SK-N-SH treated with all-trans-retinoic acid at 6 μM for 48 hours (cell line): ENCODE data around the gene UST.
"Not testable (repeated sequence)": the region's sequence is repeated elsewhere in the genome, so short reads cannot be mapped to it uniquely, and the experiment has no call there.

Experiments
- BACH2 ChIP-seq: fragments of 250-450 bp; sonication (Bioruptor Pico); IDR thresholded peaks from 2 replicates; pipeline ENCODE4 v1.9.0; 2021; ENCODE audit warnings: mild to moderate bottlenecking, borderline replicate concordance
- CREB5 ChIP-seq: fragments of 250-450 bp; sonication (Bioruptor Pico); IDR thresholded peaks from 2 replicates; pipeline ENCODE4 v1.5.1; 2020; ENCODE audit warnings: low read depth, mild to moderate bottlenecking, moderate library complexity
- CSDC2 ChIP-seq: fragments of 250-450 bp; sonication (Bioruptor Pico); IDR thresholded peaks from 2 replicates; pipeline ENCODE4 v1.5.0; 2020; ENCODE audit warnings: mild to moderate bottlenecking, moderate library complexity
- GLIS3 ChIP-seq: fragments of 250-450 bp; sonication (Bioruptor Pico); IDR thresholded peaks from 2 replicates; pipeline ENCODE4 v1.5.0; 2020; ENCODE audit warnings: mild to moderate bottlenecking, moderate library complexity
- PATZ1 ChIP-seq: fragments of 250-450 bp; sonication (Bioruptor Pico); IDR thresholded peaks from 2 replicates; pipeline ENCODE4 v1.8.0; 2020; ENCODE audit warnings: mild to moderate bottlenecking, moderate library complexity, borderline replicate concordance
- PPARA ChIP-seq: fragments of 250-450 bp; sonication (Bioruptor Pico); IDR thresholded peaks from 2 replicates; pipeline ENCODE4 v1.5.0; 2020; ENCODE audit warnings: mild to moderate bottlenecking, borderline replicate concordance
- RARB ChIP-seq: fragments of 250-450 bp; sonication (Bioruptor Pico); IDR thresholded peaks from 2 replicates; pipeline ENCODE4 v1.8.0; 2021; ENCODE audit warnings: mild to moderate bottlenecking, moderate library complexity
- SNAI2 ChIP-seq: fragments of 250-450 bp; sonication (Bioruptor Pico); IDR thresholded peaks from 2 replicates; pipeline ENCODE4 v1.5.0; 2020; ENCODE audit warnings: mild to moderate bottlenecking, moderate library complexity
- ZFP3 ChIP-seq: fragments of 250-450 bp; sonication (Bioruptor Pico); IDR thresholded peaks from 2 replicates; pipeline ENCODE4 v1.5.0; 2020; ENCODE audit warnings: mild to moderate bottlenecking, moderate library complexity
- ZFP30 ChIP-seq: fragments of 450-650 bp; formaldehyde crosslinking; IDR thresholded peaks from 2 replicates; pipeline ENCODE4 v1.5.0; 2022; ENCODE audit warnings: mild to moderate bottlenecking, moderate library complexity
- ZNF8 ChIP-seq: fragments of 450-650 bp; formaldehyde crosslinking; IDR thresholded peaks from 2 replicates; pipeline ENCODE4 v1.5.0; 2020; ENCODE audit warnings: mild to moderate bottlenecking, moderate library complexity

DNA sequence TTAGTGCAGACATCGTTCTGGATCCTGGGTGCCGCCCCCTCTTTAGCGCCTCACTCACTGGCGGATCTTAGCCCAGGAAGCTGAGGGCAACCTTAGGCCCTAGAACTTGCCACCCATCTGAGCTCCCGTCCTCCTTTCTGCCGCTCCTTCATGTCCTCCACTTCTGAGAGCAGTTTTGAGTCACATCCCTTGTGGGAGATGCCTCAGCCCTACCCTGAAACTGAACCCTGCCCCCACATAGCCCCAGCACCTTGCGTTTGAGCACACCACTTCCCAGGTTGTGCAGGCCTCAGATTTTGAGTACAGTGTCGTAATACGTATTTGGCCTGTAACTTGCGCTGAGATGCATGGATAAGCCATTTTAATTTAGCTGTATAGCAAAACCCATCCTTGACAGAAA is 169.7 kb downstream of the UST start:
- not testable (repeated sequence) for TF ChIP-seq PATZ1; ZNF8 (CRISPR knock-in tag); BACH2 (CRISPR knock-in tag); GLIS3 (CRISPR knock-in tag); CREB5 (CRISPR knock-in tag); ZFP30 (CRISPR knock-in tag); PPARA (CRISPR knock-in tag); SNAI2; CSDC2; RARB (CRISPR knock-in tag); ZFP3 (CRISPR knock-in tag)
